SH-SY5Y (cell line): ENCODE measurements around the gene GPBP1.

Source experiments
- GATA2 ChIP-seq: IDR thresholded peaks from 2 replicates; pipeline ENCODE4 v1.6.1; 2011; ENCODE audit warnings: mild to moderate bottlenecking, low read depth, low read length
- GATA3 ChIP-seq: IDR thresholded peaks from 2 replicates; pipeline ENCODE4 v1.6.1; 2011; ENCODE audit warnings: low read depth, mild to moderate bottlenecking, low read length, moderate library complexity

- TF ChIP-seq GATA3: no peak
- TF ChIP-seq GATA2: no peak
Observed at GRCh38 chr5:57152316-57152715, 21.5 kb upstream of the GPBP1 start.
